Measurements from ENCODE around the gene ZMYND10. TPM values are rescaled to one million over a fixed set of nuclear protein-coding genes. Genes with fewer than 3 reads are reported as not detected.

Gene ZMYND10
- total RNA-seq, 2 experiments from 2014 or later, result 5.0 to 5.1 TPM

- Mint-ChIP-seq H3K27ac (no peak overlapping the region), H3K36me3 (ENCODE audit: low read depth) (peaks cover 47% of the 10 kb centered on the region), H3K4me3 (no peak overlapping the region), H3K4me1 (ENCODE audit: low read depth) (peaks cover 64% of the 10 kb centered on the region), H3K9me3 (ENCODE audit: insufficient read depth) (no peaks in the 10 kb centered on the region), H3K27me3 (ENCODE audit: low read depth) (no peaks in the 10 kb centered on the region)
- no peak for ATAC-seq
- ChIA-PET POLR2A (interaction anchor here (1.2 to 3.5 kb wide), 3 partner anchors 13 to 55 kb away, joined by 3 to 21 read pairs (median 7); partner anchors contain the start of genes HYAL3, NAA80 and RASSF1), CTCF (interaction anchor here (1.1 kb wide), 1 partner anchor 17 kb away, joined by 3 read pairs; no protein-coding TSS in a partner anchor)
- DNase-seq, result no peak
These were observed 9.3 kb upstream of the ZMYND10 start for GRCh38 chr3:50354850-50355249.

GRCh38 chr3:50354186-50354764 is 8.7 kb upstream of the ZMYND10 start:
- no peak overlapping the region for H3K27ac Mint-ChIP-seq
- DNase-seq (no peak), ATAC-seq (no peak)
- H3K36me3 Mint-ChIP-seq (ENCODE audit: low read depth), result peaks cover 50% of the 10 kb centered on the region
- H3K4me3 Mint-ChIP-seq, result no peak overlapping the region
- no peaks in the 10 kb centered on the region for H3K27me3 Mint-ChIP-seq (ENCODE audit: low read depth)
- POLR2A ChIA-PET, result interaction anchor here (0.8 to 3.5 kb wide), 6 partner anchors 8 to 55 kb away, joined by 3 to 21 read pairs (median 4); partner anchors contain the start of genes HYAL3, NAA80 and RASSF1
- H3K9me3 Mint-ChIP-seq (ENCODE audit: insufficient read depth), result no peaks in the 10 kb centered on the region
- CTCF ChIA-PET, result interaction anchor here (1.1 to 1.6 kb wide), 2 partner anchors 16 to 18 kb away, joined by 3 to 6 read pairs; no protein-coding TSS in a partner anchor
- H3K4me1 Mint-ChIP-seq (ENCODE audit: low read depth), result peaks cover 64% of the 10 kb centered on the region

- POLR2A ChIA-PET, result interaction anchor here (0.8 to 3.5 kb wide), 7 partner anchors 8 to 78 kb away, joined by 3 to 21 read pairs (median 4); partner anchors contain the start of genes HYAL3, NAA80 and RASSF1
- ATAC-seq (no peak), DNase-seq (no peak)
- H3K4me1 Mint-ChIP-seq (ENCODE audit: low read depth), result peaks cover 70% of the 10 kb centered on the region
- peaks cover 57% of the 10 kb centered on the region for H3K36me3 Mint-ChIP-seq (ENCODE audit: low read depth)
- no peaks in the 10 kb centered on the region for H3K9me3 Mint-ChIP-seq (ENCODE audit: insufficient read depth)
- H3K27ac Mint-ChIP-seq, result no peak overlapping the region
- CTCF ChIA-PET, result interaction anchor here (0.9 to 1.6 kb wide), 7 partner anchors 8 to 248 kb away, joined by 3 to 9 read pairs (median 4); partner anchors contain the start of genes HYAL3 and NAA80
- H3K4me3 Mint-ChIP-seq, result no peak overlapping the region
- no peaks in the 10 kb centered on the region for H3K27me3 Mint-ChIP-seq (ENCODE audit: low read depth)
These were observed 7.9 kb upstream of the ZMYND10 start for GRCh38 chr3:50353245-50354004.

- ATAC-seq (no peak), DNase-seq (no peak)
- H3K36me3 Mint-ChIP-seq (ENCODE audit: low read depth), result peaks cover 59% of the 10 kb centered on the region
- H3K4me1 Mint-ChIP-seq (ENCODE audit: low read depth), result peaks cover 70% of the 10 kb centered on the region
- no peak overlapping the region for H3K4me3 Mint-ChIP-seq
- H3K9me3 Mint-ChIP-seq (ENCODE audit: insufficient read depth), result no peaks in the 10 kb centered on the region
- ChIA-PET CTCF (interaction anchor here (0.9 to 1.6 kb wide), 7 partner anchors 9 to 249 kb away, joined by 3 to 9 read pairs (median 4); partner anchors contain the start of genes HYAL3 and NAA80), POLR2A (interaction anchor here (0.7 to 3.5 kb wide), 6 partner anchors 9 to 79 kb away, joined by 3 to 21 read pairs (median 4); partner anchors contain the start of gene RASSF1)
- no peak overlapping the region for H3K27ac Mint-ChIP-seq
- no peaks in the 10 kb centered on the region for H3K27me3 Mint-ChIP-seq (ENCODE audit: low read depth)
These were observed 7.2 kb upstream of the ZMYND10 start for GRCh38 chr3:50352781-50353180.

GRCh38 chr3:50351323-50351697 is 5.8 kb upstream of the ZMYND10 start:
- CTCF ChIA-PET, result interaction anchor here (1.1 to 3.2 kb wide), 5 partner anchors 10 to 262 kb away, joined by 3 to 21 read pairs (median 4); no protein-coding TSS in a partner anchor
- no peaks in the 10 kb centered on the region for H3K9me3 Mint-ChIP-seq (ENCODE audit: insufficient read depth)

GRCh38 chr3:50350527-50351322 is 5.2 kb upstream of the ZMYND10 start, which contains the start of the genes CYB561D2 and NPRL2:
TSS of gene CYB561D2 (plus strand) at chr3:50350862. CDS start at chr3:50351434, 572 bp downstream.
TSS of gene NPRL2 (minus strand) at chr3:50350775. CDS start at chr3:50350652, 123 bp downstream.
- Mint-ChIP-seq H3K27ac (peak within 1 kb of the TSS; percentile 99), H3K4me3 (peak within 1 kb of the TSS; percentile 96), H3K27me3 (ENCODE audit: low read depth) (no peaks in the 10 kb centered on the region), H3K36me3 (ENCODE audit: low read depth) (peaks cover 59% of the 10 kb centered on the region), H3K9me3 (ENCODE audit: insufficient read depth) (no peaks in the 10 kb centered on the region), H3K4me1 (ENCODE audit: low read depth) (peaks cover 68% of the 10 kb centered on the region)
- CTCF ChIA-PET, result interaction anchor here (1.0 to 5.9 kb wide), 13 partner anchors 9 to 263 kb away, joined by 3 to 31 read pairs (median 5); partner anchors contain the start of genes GNAI2, RASSF1 and TMEM115
- DNase-seq, result peak; percentile 99
- ATAC-seq, result peak; percentile 92
- POLR2A ChIA-PET, result interaction anchor here (0.7 to 3.2 kb wide), 11 partner anchors 9 to 537 kb away, joined by 3 to 35 read pairs (median 5); partner anchors contain the start of genes CISH, HYAL3, MAPKAPK3 and NAA80

More at GRCh38 chr3:50351323-50351697, 5.8 kb upstream of the ZMYND10 start:
- no peak for DNase-seq
- no peak for ATAC-seq
- H3K27ac Mint-ChIP-seq, result peak overlapping the region; percentile 99
- H3K4me1 Mint-ChIP-seq (ENCODE audit: low read depth), result peaks cover 67% of the 10 kb centered on the region
- no peaks in the 10 kb centered on the region for H3K27me3 Mint-ChIP-seq (ENCODE audit: low read depth)
- H3K36me3 Mint-ChIP-seq (ENCODE audit: low read depth), result peaks cover 59% of the 10 kb centered on the region
- peak overlapping the region; percentile 96 for H3K4me3 Mint-ChIP-seq
- POLR2A ChIA-PET, result interaction anchor here (0.9 to 3.2 kb wide), 7 partner anchors 10 to 266 kb away, joined by 3 to 35 read pairs (median 6); partner anchors contain the start of genes CISH, HYAL3, MAPKAPK3 and NAA80

- Mint-ChIP-seq H3K4me3 (peak overlapping the region; percentile 96), H3K27ac (peak overlapping the region; percentile 99), H3K4me1 (ENCODE audit: low read depth) (peaks cover 68% of the 10 kb centered on the region), H3K9me3 (ENCODE audit: insufficient read depth) (no peaks in the 10 kb centered on the region), H3K27me3 (ENCODE audit: low read depth) (no peaks in the 10 kb centered on the region), H3K36me3 (ENCODE audit: low read depth) (peaks cover 56% of the 10 kb centered on the region)
- DNase-seq, result no peak
- ATAC-seq, result no peak
- ChIA-PET POLR2A (interaction anchor here (0.7 to 3.2 kb wide), 10 partner anchors 9 to 537 kb away, joined by 3 to 35 read pairs (median 6); partner anchors contain the start of genes CISH, HYAL3, MAPKAPK3 and NAA80), CTCF (interaction anchor here (1.0 to 5.9 kb wide), 13 partner anchors 8 to 263 kb away, joined by 3 to 31 read pairs (median 5); partner anchors contain the start of genes GNAI2, RASSF1 and TMEM115)
These were observed 4.6 kb upstream of the ZMYND10 start for GRCh38 chr3:50350213-50350526.

GRCh38 chr3:50347187-50347813 is 1.8 kb upstream of the ZMYND10 start:
- peak; percentile 87 for DNase-seq
- H3K4me3 Mint-ChIP-seq, result peak overlapping the region; percentile 15
- no peaks in the 10 kb centered on the region for H3K27me3 Mint-ChIP-seq (ENCODE audit: low read depth)
- peaks cover 85% of the 10 kb centered on the region for H3K4me1 Mint-ChIP-seq (ENCODE audit: low read depth)
- peak; percentile 5 for ATAC-seq
- H3K27ac Mint-ChIP-seq, result peak overlapping the region; percentile 77
- ChIA-PET CTCF (interaction anchor here (0.6 to 5.9 kb wide), 9 partner anchors 8 to 254 kb away, joined by 3 to 31 read pairs (median 5); no protein-coding TSS in a partner anchor), POLR2A (interaction anchor here (0.9 to 4.3 kb wide), 3 partner anchors 10 to 224 kb away, joined by 3 to 25 read pairs (median 3); no protein-coding TSS in a partner anchor)
- H3K9me3 Mint-ChIP-seq (ENCODE audit: insufficient read depth), result no peaks in the 10 kb centered on the region
- H3K36me3 Mint-ChIP-seq (ENCODE audit: low read depth), result peaks cover 46% of the 10 kb centered on the region

GRCh38 chr3:50345008-50345407 is 524 bp downstream of the ZMYND10 start:
- CTCF ChIA-PET, result interaction anchor here (1.0 to 5.9 kb wide), 6 partner anchors 9 to 267 kb away, joined by 3 to 31 read pairs (median 4); partner anchors contain the start of gene CISH
- peak overlapping the region; percentile 8 for H3K4me3 Mint-ChIP-seq
- DNase-seq (no peak), ATAC-seq (no peak)
- peaks cover 37% of the 10 kb centered on the region for H3K36me3 Mint-ChIP-seq (ENCODE audit: low read depth)
- no peak overlapping the region for H3K27ac Mint-ChIP-seq
- H3K27me3 Mint-ChIP-seq (ENCODE audit: low read depth), result no peaks in the 10 kb centered on the region
- H3K4me1 Mint-ChIP-seq (ENCODE audit: low read depth), result peaks cover 84% of the 10 kb centered on the region
- POLR2A ChIA-PET, result interaction anchor here (1.0 to 4.3 kb wide), 2 partner anchors 7 to 12 kb away, joined by 3 to 25 read pairs; no protein-coding TSS in a partner anchor
- H3K9me3 Mint-ChIP-seq (ENCODE audit: insufficient read depth), result no peaks in the 10 kb centered on the region

Data from activated CD8-positive, alpha-beta T cell treated with anti-CD3 and anti-CD28 coated beads, Interleukin-2, amount 10 ng/mL, durations not matched to agents 7 days and 5 days (primary cell).